Subcutaneous abdominal adipose tissue (tissue), 5 donors: Measurements from ENCODE around the gene BPGM.

Source experiments
- H3K27ac ChIP-seq: one replicate; pipeline ENCODE4 v1.7.0; 2013; ENCODE audit warnings: low read depth, mild to moderate bottlenecking, inconsistent platforms, low read length, moderate library complexity
- H3K27me3 ChIP-seq, 5 donors: one replicate each; pipeline ENCODE4 v1.7.0; 2013; ENCODE audit warnings: low read length in 5 of 5, inconsistent platforms in 1 of 5; ENCODE audit not compliant: control insufficient read depth in 5 of 5, insufficient read depth in 4 of 5
- H3K36me3 ChIP-seq, 5 donors: one replicate each; pipeline ENCODE4 v1.7.0; 2013; ENCODE audit warnings: low read length in 5 of 5; ENCODE audit not compliant: control insufficient read depth in 5 of 5, insufficient read depth in 5 of 5
- H3K4me1 ChIP-seq, 5 donors: one replicate each; pipeline ENCODE4 v1.7.0; 2013; ENCODE audit warnings: low read length in 5 of 5, mild to moderate bottlenecking in 3 of 5, moderate library complexity in 1 of 5; ENCODE audit not compliant: control insufficient read depth in 5 of 5, insufficient read depth in 5 of 5
- H3K4me3 ChIP-seq, 5 donors: one replicate each; pipeline ENCODE4 v1.7.0; 2013; ENCODE audit warnings: low read length in 5 of 5, low read depth in 1 of 5
- H3K9ac ChIP-seq, 5 donors: one replicate each; pipeline ENCODE4 v1.7.0; 2013; ENCODE audit warnings: low read length in 5 of 5, mild to moderate bottlenecking in 4 of 5, moderate library complexity in 3 of 5
- H3K9me3 ChIP-seq, 5 donors: one replicate each; pipeline ENCODE4 v1.7.0; 2013; ENCODE audit warnings: low read length in 5 of 5; ENCODE audit not compliant: control insufficient read depth in 5 of 5
- donor health status: healthy.
- donor health status: healthy.
- donor health status: healthy.
- donor health status: healthy.
- donor health status: healthy.

Gene BPGM

DNA sequence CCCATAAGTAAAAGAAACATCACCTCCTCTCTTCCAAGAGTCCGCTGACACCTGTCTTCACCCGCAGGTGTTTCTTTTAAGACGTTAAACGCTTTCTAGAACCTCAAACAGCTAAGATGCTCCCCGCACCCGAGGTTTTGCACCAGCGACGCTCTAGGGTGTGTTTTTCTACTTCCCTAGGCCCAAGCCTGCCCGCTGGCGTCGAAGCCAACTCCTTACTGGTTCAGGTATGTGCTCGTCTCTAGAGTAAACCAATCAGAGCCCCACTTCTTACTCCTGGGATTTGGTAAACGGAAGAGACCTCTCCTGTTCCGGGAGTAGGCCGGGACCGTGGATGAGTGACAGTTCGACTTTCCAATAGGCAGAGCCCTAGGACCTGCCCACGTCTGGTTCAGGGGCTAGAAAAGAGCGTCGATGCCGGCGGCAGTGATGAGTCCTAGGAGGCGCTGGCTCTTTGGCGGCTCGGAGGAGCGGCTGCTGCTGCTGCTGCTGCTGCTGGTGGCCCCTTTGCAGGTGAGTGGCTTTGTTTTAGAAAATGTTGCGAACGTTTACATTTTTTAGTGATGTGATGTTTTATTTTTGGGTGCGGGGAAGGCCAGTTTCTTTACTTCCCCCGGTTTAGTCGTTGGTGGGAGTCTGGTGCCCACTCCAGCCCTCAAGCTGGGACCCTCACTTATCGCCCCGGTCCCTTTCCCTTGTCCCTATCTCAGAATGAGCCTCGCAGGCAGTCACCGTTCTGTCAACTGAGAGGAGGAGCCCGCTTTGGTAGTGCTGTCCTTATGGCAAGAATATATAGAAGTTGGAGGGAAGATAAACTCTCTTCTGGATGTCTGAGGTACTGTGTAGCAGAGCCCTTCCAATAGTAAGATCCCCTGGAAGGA, at the start of gene BPGM:
BPGM (plus strand) TSS at position 429 of the 881 bp plus-strand sequence. CDS start 14,655 bp downstream, outside the sequence.
- peak within 1 kb of the TSS; percentile 83 to 99 (median 90) for H3K4me3 ChIP-seq
- no peaks in the 10 kb centered on the region for H3K9me3 ChIP-seq
- peaks cover 0 to 25% (median 21%) of the 10 kb centered on the region in 5 donors for H3K4me1 ChIP-seq
- H3K9ac ChIP-seq, result peak within 1 kb of the TSS; percentile 79 to 97 (median 85)
- no peaks in the 10 kb centered on the region for H3K36me3 ChIP-seq
- peak within 1 kb of the TSS; percentile 85 for H3K27ac ChIP-seq
- no peaks in the 10 kb centered on the region for H3K27me3 ChIP-seq

DNA sequence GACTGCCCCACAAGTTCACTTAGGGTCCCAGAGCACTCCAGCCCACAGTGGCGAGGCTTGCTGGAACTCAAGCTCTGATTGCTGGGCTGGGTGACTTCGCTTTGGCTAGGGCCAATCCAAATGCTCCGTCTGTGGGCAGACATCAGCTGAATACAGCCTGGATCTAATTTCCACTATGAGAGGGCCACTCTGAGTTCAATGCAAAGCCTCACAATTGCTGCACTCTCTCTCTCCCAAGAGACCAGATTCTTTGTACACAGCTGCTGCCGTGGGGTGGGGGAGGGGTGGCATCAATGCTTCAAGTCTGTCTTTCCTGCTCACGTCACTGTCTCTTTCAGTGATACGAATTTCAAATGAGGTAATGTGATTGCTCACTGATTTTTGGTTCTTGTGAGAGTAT, 47.3 kb upstream of the BPGM start:
- H3K36me3 ChIP-seq, result no peaks in the 10 kb centered on the region
- no peak overlapping the region for H3K27ac ChIP-seq
- H3K27me3 ChIP-seq, result no peaks in the 10 kb centered on the region
- H3K9ac ChIP-seq, result no peak overlapping the region
- peak overlapping the region in 1 of 5 donors; percentile 33 for H3K4me3 ChIP-seq
- H3K9me3 ChIP-seq, result peaks cover 0 to 2% (median 0%) of the 10 kb centered on the region in 5 donors
- peaks cover 0 to 11% (median 3%) of the 10 kb centered on the region in 5 donors for H3K4me1 ChIP-seq

DNA sequence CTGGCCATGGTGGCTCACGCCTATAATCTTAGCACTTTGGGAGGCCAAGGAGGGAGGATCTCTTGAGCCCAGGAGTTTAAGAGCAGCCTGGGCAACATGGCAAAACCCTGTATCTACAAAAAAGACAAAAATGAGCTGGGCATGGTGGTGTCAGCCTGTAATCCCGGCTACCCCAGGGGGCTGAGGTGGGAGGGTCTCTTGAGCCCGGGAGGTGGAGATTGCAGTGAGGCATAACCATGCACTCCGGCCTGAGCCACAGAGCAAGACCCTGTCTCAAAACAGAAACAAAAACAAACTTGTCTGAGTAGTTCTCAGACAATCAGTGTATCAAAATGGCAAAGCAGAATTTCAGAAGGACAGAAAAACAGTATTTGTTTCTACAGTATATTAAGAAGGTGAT, 45.2 kb upstream of the BPGM start:
- Histone ChIP-seq H3K36me3 (no peaks in the 10 kb centered on the region), H3K4me1 (peaks cover 0 to 14% (median 11%) of the 10 kb centered on the region in 5 donors), H3K9ac (no peak overlapping the region), H3K27me3 (no peaks in the 10 kb centered on the region), H3K4me3 (no peak overlapping the region), H3K9me3 (peaks cover 0 to 2% (median 0%) of the 10 kb centered on the region in 5 donors), H3K27ac (no peak overlapping the region)

DNA sequence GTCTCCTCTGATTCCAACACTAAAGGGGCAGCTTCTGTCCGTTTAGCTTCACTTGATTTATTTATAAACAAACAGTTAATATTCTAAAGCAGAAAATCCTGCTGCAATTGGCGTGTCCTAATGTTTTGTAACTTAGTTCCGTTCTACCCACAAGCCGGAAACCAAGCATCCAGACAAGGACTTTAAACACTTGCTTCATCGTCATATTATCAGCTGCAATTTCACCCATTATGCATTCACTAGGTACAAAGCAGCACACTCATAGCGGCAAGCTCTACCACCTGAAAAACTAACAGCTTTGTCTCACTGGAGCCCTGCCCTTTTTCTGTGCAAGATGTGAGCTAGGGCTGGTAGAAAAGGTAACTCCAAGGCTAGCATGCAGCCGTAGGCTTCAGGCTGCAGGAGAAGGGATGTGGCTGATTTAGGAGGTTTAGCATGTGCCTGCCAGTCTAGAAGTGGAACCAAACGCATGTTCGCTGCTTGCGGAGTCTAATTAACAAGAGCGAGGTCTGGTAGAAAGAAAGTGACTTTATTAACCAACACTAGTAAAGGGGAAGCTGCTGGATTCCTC, 43.7 kb upstream of the BPGM start:
- peak overlapping the region in 1 of 5 donors; percentile 61 for H3K9ac ChIP-seq
- H3K4me1 ChIP-seq, result peaks cover 0 to 25% (median 23%) of the 10 kb centered on the region in 5 donors
- H3K36me3 ChIP-seq, result no peaks in the 10 kb centered on the region
- H3K9me3 ChIP-seq, result peaks cover 0 to 2% (median 0%) of the 10 kb centered on the region in 5 donors
- H3K27me3 ChIP-seq, result no peaks in the 10 kb centered on the region
- peak overlapping the region in 3 of 5 donors; percentile 22 to 41 (median 40) for H3K4me3 ChIP-seq
- H3K27ac ChIP-seq, result no peak overlapping the region

DNA sequence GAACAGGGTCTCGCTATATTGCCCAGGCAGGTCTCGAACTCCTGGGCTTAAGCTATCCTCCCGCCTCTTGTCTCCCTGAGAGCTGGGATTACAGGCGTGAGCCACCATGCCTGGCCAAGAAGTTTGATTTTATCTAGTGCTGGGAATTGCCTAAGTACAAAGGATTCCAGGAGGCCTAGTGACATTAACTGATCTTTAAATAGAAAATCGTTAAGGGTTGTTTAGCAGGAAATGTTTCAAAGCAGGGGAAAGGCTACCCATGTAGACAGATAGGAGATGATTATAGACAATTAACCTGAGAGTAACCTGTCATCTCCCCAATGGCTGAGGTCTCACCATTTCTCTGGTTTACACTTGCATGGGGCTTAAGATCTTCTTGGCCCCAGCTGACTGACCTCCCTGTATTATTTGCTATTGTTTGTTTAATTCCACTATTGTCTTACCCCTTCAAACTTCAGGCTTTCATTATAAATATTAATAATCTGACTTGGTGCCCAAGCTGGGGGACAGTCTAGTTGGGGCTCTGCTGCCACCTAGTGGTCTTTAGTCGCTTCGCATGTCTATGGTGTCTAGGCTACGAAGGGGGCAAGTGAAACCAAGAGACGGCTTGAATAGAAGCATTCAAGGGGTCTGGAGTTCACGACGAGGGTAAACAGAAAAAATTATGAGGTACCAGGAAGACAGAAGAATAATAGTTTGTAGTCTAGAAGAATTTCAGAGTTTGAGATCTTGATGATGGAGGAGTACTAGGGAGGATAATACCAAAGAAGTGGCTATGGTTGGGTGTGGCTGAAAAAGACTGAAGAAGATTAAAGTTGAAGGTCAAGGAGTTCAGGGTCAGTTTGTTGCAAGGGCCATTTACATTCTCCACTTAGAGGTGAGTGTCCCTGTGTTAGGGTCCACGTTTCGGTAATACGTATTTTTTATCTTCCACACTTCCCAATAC, 40.4 kb upstream of the BPGM start:
- H3K27me3 ChIP-seq, result no peaks in the 10 kb centered on the region
- no peaks in the 10 kb centered on the region for H3K36me3 ChIP-seq
- peak overlapping the region in 1 of 5 donors; percentile 15 for H3K9ac ChIP-seq
- peak overlapping the region; percentile 1 for H3K27ac ChIP-seq
- H3K9me3 ChIP-seq, result no peaks in the 10 kb centered on the region
- peaks cover 0 to 24% (median 21%) of the 10 kb centered on the region in 5 donors for H3K4me1 ChIP-seq
- peak overlapping the region in 2 of 5 donors; percentile 12 to 47 for H3K4me3 ChIP-seq

DNA sequence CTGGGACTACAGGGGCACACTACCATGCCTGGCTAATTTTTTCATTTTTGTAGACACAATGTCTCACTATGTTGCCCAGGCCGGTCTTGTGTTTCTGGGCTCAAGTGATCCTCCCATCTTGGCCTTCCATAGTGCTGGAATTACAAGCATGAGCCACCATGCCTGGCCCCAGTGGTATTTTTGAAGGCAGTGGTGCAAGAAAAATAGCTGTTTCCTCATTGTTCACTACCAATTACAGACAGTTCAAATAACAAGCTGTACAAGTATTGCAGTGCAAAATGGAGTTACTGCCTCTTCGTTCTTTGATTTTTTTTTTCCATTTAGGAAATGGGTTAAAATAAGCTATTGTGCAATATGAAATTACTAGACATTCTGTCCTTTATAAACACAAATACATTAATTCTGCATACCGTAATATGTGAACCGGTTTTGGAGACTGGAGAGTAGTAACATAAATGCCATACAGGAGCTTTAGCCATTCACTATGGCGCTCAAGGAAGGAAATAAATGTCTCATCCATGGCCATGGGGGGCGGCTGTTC, 35.0 kb upstream of the BPGM start:
- Histone ChIP-seq H3K27ac (no peak overlapping the region), H3K36me3 (no peaks in the 10 kb centered on the region), H3K9ac (no peak overlapping the region), H3K9me3 (no peaks in the 10 kb centered on the region), H3K27me3 (peaks cover 0 to 2% (median 0%) of the 10 kb centered on the region in 5 donors), H3K4me3 (no peak overlapping the region), H3K4me1 (peaks cover 0 to 22% (median 14%) of the 10 kb centered on the region in 5 donors)

DNA sequence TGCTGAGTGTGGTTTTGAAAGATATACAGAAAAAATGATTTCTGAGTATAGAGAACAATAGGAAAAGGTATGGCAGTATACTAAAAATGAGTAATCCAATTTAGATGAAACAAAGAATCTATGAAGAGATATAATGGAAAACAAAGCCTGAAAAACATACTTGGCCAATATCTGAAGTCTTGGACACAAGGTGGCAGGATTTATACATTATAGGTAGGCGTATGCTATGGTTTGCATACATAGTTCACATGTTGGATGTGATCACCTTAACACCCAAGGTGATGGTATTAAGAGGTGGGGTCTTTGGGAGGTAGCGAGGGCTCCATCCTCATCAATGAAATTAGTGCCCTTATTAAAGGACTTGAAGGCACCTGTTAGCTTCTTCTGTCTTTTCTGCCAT, 34.5 kb upstream of the BPGM start:
- Histone ChIP-seq H3K9me3 (no peaks in the 10 kb centered on the region), H3K4me3 (no peak overlapping the region), H3K36me3 (no peaks in the 10 kb centered on the region), H3K27me3 (peaks cover 0 to 4% (median 0%) of the 10 kb centered on the region in 5 donors), H3K9ac (no peak overlapping the region), H3K4me1 (peaks cover 0 to 17% (median 9%) of the 10 kb centered on the region in 5 donors), H3K27ac (no peak overlapping the region)

DNA sequence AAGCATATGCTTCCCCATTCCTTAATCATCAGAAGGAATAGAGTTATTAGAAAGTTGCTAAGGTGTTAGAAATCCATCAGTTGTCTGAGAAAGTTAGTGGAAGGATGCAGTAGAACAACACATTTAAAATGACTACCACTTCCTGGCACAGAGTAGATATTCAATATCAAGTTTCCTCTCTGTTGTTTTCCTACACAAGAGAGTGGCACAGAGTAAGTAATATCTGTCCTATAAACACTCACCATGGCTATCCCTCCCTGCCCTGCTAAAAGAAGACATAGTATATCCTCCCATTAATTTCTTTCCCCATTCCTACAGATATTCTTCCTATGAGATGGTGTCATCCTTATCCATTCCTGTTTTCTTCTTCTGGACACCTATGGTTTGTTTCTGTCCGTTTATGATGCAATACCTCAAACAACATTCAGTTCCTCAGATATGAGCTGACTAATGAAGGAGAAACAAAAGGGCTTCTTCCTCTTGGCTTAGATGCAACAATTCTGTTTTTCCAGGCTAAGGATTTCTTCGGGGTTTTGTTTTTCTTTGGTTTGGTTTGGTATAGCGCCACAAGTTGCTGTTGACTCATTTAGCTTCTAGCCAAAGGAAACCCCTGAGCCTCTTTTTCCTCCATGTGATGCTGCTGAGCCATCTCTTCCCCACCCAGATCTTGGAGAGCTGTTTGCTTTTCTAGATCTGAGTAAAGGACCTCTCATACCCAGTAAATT, 32.9 kb upstream of the BPGM start:
- Histone ChIP-seq H3K4me3 (no peak overlapping the region), H3K27me3 (peaks cover 0 to 4% (median 0%) of the 10 kb centered on the region in 5 donors), H3K4me1 (peaks cover 0 to 13% (median 4%) of the 10 kb centered on the region in 5 donors), H3K9ac (no peak overlapping the region), H3K36me3 (no peaks in the 10 kb centered on the region), H3K27ac (peak overlapping the region; percentile 10), H3K9me3 (no peaks in the 10 kb centered on the region)

DNA sequence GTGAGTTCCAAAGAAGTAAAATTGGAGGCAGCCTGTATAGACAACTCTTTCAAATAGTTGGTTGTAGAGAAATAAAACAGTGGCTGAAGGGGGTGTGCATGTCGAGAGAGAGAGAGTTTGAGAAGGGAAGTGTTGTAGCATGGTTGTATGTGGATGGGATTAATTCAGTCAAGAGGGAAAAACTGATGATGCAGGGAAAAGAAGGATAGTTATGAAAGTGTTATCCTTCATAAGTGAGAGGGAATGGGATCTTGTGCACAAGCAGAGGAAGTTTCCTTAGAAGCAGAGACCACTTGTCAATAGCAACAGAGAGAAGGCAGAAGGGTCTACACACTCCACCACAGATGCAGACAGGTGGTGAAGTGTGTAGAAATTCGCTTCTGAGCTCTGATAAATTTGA, 30.0 kb upstream of the BPGM start:
- no peaks in the 10 kb centered on the region for H3K9me3 ChIP-seq
- H3K27ac ChIP-seq, result no peak overlapping the region
- no peak overlapping the region for H3K4me3 ChIP-seq
- no peaks in the 10 kb centered on the region for H3K36me3 ChIP-seq
- peaks cover 0 to 4% (median 0%) of the 10 kb centered on the region in 5 donors for H3K27me3 ChIP-seq
- H3K4me1 ChIP-seq, result peaks cover 0 to 15% (median 7%) of the 10 kb centered on the region in 5 donors
- no peak overlapping the region for H3K9ac ChIP-seq
